Embryonic facial prominence (tissue), 1 donor: ENCODE measurements around the gene HNRNPDL.
"Not testable (repeated sequence)": the region's sequence is repeated elsewhere in the genome, so short reads cannot be mapped to it uniquely, and the experiment has no call there.

Experiments
- DNase-seq: peaks from one replicate; pipeline ENCODE4 v3.0.0-alpha.2; 2016; ENCODE audit errors: extremely low spot score

HNRNPDL gene

DNA sequence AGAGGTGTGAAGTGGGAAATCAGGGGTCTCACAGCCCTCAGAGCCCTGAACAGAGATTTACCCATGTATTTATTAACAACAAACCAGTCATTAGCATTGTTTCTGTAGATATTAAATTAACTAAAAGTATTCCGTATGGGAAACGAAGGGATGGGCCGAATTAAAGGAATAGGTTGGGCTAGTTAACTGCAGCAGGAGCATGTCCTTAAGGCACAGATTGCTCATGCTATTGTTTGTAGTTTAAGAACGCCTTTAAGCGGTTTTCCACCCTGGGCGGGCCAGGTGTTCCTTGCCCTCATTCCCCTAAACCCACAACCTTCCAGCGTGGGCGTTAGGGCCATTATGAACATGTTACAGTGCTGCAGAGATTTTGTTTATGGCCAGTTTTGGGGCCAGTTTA lies 44.0 kb downstream of the HNRNPDL start:
- DNase-seq: not testable (repeated sequence)

DNA sequence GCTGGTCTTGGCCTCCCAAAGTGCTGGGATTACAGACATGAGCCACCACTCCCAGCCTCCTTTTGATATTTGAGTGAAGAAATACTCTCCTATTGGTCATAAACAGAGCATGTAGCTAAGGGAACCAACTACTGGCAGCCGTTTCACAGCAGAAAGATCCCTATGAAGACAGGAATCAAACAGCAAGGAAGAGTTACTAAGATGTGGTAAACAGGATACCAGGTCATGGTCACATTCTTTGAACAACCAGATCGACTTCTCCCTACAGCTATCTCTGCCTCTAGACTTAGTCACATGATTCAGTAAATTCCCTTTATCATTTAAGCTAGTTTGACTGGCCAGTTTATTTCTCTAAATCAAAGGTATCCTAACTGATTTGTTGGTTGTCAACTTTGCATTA lies 47.5 kb downstream of the HNRNPDL start:
- no peak for DNase-seq

DNA sequence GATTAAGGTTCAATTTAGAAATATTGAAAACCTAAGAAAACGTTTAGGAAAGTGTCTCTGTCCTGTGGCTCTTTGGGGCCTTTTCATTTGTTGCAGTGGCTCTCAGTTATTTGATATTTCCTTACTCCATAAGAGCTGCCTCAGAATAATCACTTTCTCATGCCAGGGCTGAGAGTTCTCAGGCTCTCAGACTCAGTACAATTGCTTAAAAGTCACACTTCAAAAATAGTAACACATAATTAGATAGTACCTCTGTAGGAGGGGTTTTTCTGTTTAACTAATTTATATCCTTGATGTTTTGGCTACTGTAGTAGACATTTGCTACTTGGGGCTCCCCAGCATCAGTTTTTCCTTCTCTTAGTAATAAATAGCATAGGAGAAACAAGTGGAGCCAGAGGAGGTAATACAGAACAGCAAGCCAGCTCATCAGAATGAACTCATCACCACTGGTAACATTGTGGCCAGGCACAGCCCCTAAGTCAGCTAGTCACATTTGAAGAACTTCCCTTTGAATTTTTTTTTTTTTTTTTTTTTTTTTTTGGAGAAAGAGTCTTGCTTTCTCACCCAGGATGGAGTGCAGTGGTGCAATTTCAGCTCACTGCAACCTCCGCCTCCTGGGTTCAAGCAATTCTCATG lies 48.5 kb downstream of the HNRNPDL start:
- DNase-seq: no peak

DNA sequence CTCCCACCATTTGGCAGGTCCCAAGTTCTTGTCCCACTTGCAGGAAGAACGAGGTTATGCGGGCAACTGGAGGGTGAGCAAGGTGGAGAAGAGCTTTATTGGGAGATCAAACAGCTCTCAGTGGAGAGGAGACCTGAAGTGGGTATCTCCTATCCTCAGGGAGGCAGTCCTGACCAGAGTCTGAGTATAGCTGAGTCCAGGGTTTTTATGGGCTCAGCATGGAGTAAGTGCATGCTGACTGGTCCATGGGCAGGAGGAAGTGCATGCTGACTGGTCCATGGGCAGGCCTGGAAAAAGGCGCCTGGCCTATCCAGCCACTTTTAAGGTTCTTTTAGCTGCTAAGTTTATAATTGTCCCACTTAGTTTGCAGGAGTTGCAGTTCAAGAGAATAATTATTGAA lies 49.0 kb downstream of the HNRNPDL start:
- no peak for DNase-seq

DNA sequence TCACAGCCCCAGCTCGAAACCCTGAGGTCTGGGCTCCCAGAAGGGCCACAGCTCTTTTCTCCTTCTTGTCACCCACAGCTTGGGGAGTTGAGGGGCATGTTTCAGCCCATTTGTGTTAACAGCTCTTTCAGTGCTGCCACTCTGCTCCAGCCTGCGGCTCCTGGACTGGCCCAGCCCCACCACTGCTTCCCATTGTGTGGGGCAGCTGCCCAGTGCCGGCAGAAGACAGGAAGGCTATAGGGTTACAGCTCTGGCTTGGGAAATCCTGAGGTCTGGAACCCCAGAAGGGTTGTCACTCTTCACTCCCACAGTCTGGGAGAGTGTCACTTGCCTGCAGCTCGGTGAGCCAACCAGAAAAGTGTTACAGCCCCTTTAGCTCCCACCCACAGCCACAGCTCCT lies 49.4 kb downstream of the HNRNPDL start:
- DNase-seq: no peak

DNA sequence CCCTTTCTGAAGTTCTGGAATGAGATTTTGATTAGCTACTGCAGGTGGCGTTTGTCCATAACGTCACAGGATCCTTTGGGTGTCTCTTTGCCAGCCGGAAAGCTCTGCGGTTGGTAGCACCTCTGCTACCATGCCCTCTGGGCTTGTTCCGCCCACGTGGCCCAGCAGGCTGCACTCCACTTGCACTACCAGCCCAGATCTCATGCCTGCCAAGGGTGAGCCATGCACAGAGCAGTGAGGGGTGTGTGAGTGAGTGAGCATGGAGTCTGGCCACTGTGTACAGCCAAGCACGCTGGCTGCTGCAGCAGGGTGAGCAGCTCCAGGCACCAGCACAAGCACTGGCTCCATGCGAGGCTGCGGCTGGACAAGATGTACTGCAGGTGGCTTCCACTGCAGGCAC lies 49.9 kb downstream of the HNRNPDL start:
- no peak for DNase-seq

DNA sequence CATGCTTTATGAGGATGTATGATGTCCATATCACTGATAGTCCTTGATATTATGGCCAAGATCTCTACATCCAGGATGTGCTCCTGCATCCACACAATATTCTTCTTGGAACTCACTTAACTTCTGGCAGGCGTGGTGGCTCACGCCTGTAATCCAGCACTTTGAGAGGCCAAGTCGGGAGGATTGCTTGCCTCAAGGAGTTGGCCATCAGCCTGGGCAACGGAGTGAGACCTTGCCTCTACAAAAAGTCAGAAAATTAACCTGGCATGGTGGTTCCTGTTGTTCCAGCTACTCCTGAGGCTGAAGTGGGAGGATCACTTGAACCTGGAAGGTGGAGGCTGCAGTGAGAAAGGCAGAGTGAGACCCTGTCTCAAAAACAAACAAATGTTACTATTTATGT lies 54.2 kb downstream of the HNRNPDL start:
- DNase-seq: no peak

DNA sequence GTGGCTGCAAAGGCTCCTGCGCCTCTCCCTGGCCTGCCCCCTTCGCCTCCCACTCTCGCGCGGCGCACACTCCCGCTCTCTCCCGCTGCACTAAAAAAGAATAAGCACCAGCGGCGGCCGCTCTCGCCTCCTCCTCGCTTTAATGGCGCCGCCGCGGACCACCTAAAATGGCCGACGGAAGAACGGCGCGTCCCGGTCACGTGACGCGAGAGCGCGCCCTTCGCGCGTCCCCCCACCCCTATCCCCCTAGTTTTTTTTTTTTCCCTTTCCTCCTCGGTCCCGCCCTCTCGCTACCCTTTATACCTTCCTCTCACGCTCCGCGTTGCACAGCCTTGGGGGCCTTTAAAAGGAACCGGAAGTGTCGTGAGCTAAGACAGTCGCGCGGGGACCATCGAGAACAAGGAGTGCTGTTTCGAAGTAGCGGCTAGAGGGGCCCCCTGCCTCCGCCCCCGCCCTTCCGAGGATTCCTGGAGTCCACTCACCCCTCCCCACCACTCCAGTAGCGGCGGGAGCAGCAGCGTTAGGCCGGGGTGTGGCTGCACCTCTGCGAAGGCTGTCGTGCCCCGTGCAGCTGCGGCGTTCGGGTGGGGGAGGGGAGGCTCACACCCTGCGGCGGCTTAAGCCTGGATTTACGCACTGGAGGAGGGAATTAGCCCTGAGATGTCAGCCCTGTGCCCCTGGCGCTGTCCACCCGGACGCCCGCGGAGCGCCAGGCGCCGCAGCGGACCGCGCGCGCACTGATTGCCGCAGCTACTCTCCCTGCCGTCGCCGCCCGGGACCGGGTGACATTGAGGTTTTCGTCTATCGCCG lies 56.2 kb downstream of the HNRNPDL start, which contains the start of gene HNRNPD:
HNRNPD (minus strand) TSS at position 176 of the 810 bp plus-strand sequence. CDS start 313 bp downstream, outside the sequence.
- peak; percentile 100 for DNase-seq

DNA sequence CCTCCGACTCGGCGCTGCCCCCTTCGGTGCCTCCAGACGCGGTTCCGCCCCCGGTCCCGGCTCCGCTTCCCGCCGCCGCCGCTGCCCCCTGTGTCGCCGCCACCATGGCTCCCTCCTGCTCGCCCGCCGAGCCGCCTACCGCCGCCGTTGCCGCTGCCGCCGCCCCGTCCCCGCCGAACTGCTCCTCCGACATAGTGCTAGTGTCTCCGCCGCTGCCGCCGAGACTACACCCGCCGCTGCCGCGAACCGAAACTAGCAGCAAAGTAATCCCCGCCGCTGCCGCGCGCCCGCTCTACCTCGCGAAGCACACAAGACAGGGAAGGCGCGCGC lies 56.8 kb downstream of the HNRNPDL start:
- no peak for DNase-seq
